GM21528 (cell line): ENCODE measurements around the gene C1orf74.
A peak's percentile ranks its signal among the peaks of the same experiment; 100 is the strongest.

Experiments
- ATAC-seq: cut with Tn5 transposase; IDR thresholded peaks from one replicate; pipeline ENCODE4 v1.9.1; 2021; ENCODE audit warnings: mild to moderate bottlenecking, moderate library complexity; ENCODE audit not compliant: unreplicated experiment, low FRiP score

C1orf74 gene

DNA sequence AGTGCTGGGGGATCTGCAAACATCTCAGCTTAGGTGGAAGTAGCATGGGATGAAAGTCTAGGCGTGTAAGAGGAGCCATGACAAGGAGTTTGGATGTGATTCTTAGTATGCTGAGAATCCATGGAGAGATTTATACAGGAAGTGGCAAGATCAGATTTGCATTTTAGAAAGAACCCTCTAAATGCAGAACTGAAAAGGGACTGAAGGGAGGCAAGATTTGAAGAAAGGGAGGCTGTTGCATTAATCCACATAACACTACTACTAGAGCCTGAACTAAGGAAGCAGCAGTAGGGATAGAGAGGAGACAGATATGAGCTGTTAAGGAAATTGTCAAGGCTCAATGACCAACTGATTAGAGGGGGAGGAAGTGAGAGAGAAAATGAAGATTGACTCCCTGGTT lies 9.8 kb downstream of the C1orf74 start:
- ATAC-seq: peak; percentile 69

DNA sequence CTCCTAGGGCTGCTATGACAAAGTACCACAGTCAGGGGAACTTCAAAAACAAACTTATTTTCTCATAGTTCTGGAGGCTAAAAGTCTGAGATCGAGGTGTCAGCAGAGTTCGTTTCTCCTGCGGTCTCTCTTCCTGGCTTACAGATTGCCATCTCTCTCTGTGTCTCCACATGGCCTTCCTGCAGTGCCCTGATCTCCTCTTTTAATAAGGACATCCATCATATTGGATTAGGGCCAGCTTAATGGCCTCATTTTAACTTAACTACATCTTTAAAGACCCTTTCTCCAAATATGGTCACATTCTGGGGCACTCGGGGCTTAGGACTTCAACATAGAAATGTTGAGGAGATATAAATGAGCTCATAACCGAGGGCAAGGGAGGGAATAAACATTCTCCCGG lies 12.2 kb downstream of the C1orf74 start:
- ATAC-seq: no peak

GRCh38 chr1:209770636-209771415 lies 13.5 kb downstream of the C1orf74 start:
- ATAC-seq: no peak

- no peak for ATAC-seq
Observed at GRCh38 chr1:209769971-209770370, 14.4 kb downstream of the C1orf74 start.

DNA sequence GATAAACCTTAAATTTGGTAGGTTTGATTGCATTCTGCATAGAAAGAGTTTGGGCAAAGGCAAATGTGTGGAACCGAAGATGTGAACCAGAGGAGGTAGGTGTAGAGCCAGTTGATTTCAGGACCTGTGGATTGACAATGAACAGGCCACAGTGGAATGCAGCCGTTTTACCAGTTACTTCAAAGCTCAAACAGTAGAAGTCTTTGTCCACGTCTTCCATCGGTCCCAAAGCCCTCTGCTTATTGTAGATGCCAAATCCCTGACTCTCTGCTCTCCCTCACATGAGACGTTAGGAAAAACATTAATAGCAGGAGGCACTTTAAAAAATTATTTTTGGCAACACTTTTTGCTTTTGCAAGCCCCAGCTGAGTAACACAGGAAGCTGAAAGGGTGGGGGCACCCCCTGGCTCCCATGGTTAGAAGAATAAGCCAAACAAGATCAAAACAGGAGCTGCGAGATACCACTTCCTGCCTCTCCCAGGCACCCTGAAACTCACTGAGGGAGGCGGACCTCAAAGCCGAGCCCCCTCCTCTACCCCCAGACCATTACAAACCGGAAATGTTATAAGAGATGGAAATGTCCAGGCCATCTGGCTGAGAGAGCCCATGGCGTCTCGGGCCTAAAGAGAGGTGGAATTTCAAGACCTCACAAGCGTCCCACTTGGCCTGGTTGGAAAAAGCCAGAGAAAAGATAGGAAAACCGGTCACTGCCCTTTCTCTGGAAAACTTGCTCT lies 15.0 kb downstream of the C1orf74 start:
- peak; percentile 82 for ATAC-seq

DNA sequence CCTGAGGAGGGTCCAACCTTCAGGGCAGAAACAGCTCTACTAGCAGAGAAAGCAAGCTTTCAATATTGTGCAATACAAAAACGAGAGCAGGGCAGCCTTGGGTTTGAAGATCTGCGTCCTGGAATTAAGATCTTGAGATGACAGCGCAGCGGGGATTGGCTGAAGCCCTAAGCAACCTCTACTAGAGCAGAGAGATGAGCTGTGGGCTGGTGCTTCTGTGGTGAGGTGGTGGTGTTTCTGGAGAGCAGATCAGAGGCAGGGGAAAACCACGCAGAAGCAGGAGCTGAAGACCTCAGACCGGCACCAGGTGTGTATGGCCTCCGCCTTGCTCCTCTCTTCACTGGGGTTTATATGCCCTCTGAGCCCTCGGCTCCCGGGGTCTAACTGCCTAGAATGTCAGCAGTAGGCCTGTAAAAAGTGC lies 16.0 kb downstream of the C1orf74 start:
- ATAC-seq: peak; percentile 89

DNA sequence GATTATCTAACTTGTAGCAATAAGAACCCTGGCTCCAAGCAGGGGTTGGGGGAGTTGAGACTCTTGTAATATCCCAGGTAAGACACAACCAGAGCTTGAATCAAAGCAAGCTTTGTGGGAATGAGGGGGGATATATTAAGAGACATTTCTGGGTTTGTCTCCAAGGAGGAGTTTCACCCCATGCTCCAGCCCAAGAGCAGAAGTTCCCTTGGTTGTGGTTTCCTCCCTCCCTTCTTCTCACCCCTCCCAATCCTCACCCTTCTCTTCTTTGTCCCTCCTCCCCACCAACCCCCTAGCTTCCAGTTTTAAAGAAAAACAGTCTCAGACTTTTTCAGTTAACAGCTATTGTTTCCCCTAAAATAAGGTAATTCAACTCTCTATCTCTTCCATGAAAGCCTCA lies 16.7 kb downstream of the C1orf74 start:
- no peak for ATAC-seq

DNA sequence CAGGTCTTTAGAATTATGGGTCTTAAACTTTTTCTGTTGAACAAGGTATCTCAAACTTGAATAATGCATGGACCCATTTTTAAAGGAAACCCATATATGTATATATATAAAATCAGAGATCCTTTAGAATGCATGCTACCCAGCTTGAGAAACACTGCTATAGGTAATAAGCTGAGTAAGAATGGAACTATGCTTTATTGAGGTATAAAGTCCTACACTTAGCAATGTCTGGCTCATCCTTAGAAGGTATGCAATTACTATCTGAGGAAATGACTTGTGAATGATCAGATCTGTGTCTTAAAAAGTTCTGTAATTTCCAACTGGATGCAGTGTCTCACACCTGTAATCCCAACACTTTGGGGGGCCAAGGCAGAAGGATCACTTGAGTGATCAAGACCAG lies 17.3 kb downstream of the C1orf74 start:
- ATAC-seq: no peak

DNA sequence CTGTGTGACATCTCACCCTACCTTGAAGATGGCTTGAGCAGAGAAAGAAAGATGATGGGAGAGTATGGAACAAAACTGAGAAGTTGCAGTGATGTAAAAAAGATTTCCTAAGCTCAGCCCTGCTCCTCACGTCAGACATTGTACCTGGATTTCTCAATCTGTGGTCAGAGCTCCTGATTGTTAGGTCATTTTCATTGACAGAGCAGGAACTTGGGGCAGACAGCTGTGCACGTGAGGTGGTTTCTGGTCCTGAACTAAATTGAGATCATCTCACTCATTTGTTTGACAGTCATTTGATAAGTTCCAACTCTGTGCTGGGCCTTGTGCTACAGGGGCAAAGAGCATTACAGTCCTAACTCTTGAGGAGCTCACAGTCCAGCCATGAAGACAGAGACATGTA lies 18.3 kb downstream of the C1orf74 start:
- no peak for ATAC-seq

GRCh38 chr1:209761011-209761635 lies 23.2 kb downstream of the C1orf74 start:
- ATAC-seq: no peak

DNA sequence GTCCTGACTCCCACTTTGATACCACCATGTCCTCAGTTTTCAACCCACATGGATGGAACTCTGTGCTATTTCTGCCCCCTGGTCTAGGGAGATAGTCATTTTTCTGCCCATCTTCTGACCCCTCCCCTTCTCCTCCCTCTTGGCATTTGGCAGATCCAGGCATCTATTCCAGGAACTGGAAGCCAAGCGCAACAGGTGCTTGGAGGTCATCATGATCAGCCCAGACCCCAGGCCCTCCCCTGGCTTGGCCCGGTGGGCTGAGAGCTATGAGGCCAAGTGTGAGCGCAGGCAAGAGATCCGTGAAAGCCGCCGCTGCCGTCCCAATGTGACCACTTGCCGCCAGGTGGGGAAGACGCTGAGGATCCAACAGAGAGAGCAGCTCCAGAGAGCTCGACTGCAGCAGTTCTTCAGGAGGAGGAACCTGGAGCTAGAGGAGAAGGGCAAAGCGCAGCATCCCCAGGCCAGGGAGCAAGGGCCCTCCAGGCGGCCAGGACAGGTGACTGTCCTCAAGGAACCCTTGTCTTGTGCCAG lies 24.5 kb downstream of the C1orf74 start:
- ATAC-seq: no peak

DNA sequence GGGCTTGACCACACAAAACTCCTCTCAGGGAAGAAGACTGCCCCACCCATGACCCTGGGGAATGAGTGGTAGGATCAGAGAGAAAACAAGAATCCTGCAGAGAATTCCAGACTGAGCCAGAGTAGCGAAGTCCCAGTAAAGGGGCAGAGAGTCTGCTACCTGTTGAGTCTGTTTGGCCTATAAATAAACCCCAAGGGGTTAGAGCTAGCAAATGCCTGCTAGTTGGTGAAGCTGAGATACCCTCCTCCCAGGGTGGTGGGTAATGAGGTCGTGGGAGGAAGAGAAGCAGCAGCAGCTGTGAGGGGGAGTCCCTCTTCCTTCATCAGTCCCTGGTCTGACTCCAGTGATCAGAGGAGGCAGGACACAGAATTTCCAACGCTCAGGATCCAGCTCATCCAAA lies 26.0 kb downstream of the C1orf74 start:
- ATAC-seq: no peak

DNA sequence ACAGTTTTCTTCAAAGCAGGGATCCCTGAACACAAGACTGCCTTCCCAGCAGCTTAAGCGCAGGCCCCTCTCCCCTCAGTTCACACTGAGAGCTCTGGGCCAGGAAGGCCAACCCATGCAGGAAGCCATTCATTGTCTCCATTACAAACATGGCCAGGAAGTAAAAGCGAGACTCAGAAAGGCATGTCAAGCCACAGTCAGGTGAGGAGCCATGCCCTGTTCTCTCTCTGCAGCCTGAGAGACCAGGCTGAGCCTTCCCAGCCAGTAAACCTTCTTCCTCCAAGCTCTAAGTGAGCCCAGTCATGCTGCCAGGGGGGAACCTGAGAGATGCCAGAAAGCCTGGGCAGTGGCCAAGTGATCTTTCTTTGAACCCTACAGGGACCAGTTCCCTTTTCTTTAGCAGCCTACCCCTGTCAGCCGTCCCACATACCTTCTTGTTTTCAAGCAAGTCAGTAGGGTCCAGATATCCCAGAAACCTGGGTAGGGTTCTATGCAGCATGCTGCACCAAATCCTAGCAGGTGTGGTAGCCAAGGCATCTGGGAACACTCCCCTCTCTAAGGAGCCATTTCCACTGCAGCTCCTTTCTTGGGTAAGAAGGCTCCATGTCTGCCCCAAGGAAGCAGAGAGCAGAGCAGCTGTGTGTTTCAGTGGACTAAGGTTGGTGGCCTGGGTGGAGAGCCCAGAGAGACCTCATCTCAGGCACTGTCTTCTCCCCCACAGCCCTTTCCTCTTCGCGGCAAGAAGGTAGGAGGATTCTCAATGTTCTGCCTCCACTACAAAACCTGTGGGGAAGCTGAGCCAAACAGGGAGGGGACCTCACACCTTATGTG lies 27.5 kb downstream of the C1orf74 start:
- peak; percentile 40 for ATAC-seq

DNA sequence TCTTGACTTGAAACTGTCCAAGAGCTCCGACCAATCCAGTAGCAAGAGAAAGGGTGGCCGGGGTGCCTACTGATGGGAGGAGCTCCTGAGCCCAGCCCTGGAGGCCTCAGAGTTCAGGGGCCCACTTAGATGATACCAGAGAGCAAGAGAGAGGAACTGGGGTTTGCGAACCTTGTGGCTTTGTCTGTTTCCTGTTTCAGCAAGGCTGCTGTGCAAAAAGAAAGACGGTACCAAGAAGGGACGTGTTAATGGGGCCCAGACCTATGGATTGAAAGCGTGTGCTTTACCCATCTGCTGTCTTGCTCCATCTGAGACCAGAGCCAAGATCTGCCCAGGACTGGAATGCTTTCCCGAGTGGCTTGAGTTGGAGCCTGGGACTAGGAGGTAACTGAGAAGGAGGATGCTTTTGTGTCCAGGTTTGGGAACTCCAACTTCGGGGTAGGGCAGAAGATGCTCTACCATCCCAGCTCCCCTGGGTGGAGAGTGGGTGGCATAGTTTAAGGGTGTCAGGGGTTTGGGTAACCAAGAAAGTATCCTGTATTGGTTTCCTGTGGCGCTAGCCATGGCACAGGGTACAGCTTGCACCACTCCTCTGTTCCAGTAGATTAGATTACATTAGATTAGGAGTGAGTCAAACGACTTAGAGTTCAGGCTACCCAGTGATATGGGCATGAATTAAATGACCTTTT lies 28.3 kb downstream of the C1orf74 start, which contains the start of gene TRAF3IP3:
TRAF3IP3 (plus strand) TSS at position 128 of the 689 bp plus-strand sequence. CDS start 3,987 bp downstream, outside the sequence.
- ATAC-seq: peak; percentile 78

DNA sequence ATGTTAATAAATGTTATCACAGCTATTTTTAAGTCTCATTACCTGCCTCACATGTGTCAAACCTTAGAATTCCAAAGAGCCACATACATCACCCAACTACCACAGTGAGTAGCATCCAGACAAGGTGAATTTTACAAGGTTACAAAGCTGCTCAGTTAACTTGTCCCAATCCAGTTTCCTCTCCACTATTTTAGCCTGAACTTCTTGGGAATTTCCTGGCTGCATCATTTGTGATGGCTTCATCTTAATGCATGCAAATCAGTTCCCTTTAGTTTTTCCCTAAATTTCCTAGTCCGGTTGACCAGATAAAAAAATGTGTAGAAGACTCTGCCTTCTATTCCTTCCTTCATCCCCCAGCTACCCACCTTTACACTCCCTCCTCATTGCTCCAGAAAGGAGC lies 29.1 kb downstream of the C1orf74 start:
- no peak for ATAC-seq

GRCh38 chr1:209752890-209753289 lies 31.5 kb downstream of the C1orf74 start:
- ATAC-seq: no peak

DNA sequence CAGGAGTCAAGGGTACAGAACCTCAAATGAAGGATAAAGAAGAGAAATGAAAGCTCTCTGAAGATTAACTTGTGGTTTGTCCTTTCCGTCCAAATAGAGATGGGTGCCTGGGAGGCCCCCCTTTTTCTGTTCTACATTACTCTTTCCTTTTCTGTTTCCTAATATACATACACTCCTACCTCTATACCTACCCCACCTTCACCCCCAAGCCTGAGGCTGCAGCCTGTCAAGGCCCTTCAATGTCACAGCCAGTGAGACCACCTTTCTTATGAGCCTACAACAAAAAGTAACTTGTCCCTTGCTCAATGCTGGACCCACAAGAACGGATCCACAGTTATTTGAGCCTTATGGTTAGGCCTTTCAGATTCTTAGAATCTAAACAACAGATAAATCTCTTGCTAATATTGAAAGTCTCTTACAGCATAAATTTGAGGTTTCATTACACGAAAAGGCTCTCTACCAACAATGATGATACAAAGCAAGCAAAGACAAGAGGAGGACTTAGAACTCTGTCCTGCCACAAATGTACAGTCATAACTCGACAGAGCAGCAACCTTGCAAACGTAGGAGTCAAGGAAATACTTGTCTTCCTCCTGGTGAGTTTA lies 32.6 kb downstream of the C1orf74 start:
- peak; percentile 51 for ATAC-seq

GRCh38 chr1:209749670-209750323 lies 34.6 kb downstream of the C1orf74 start:
- ATAC-seq: no peak

DNA sequence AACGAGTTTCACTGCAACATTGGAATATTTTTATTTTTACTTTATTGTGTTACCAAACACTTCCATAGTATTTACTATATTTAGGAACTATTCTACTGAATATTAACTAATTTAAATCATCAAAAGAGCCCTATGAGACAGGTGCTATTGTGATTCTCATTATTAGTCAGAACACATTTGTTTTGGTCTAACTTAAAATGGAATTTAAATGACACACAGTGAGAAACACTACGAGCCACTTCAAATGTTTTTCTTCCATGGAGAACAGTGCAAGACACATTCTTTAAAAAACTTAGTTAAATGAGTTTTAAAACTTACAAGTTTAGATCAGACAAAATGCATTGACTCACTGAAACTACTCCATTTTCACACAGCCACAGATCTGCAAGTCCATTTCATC lies 35.2 kb downstream of the C1orf74 start:
- no peak for ATAC-seq
